22Rv1 (cell line): ENCODE data around the gene F5.

Experiments
- ZFX ChIP-seq: fragments of 450-650 bp; IDR thresholded peaks from 2 replicates; pipeline ENCODE4 v1.6.1; 2017; ENCODE audit warnings: antibody characterized with exemption, borderline replicate concordance
- TF ChIP-seq, protein P1 (sequence below): fragments of 450-650 bp; IDR thresholded peaks from 2 replicates; pipeline ENCODE4 v1.5.1; 2017; ENCODE audit warnings: mild to moderate bottlenecking

DNA sequence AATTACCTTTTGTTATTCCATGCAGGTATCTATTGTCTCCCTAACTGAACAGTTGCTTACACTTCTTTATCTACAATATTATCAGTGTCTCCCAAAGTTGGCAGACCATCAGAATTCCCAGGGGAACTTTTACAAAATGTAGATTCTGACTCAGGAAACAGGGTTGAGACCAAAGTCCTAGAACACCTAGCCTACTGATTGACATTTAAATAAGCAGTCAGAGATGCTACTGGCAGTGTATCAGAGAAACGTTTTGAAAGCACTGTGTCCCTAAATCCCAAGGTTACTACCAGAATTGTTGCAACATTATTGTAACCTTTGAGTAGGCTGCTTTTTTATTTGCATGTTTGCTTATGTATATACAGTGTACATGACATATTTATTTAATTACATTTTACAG is 1.8 kb upstream of the F5 start:
- TF ChIP-seq, protein P1, sequence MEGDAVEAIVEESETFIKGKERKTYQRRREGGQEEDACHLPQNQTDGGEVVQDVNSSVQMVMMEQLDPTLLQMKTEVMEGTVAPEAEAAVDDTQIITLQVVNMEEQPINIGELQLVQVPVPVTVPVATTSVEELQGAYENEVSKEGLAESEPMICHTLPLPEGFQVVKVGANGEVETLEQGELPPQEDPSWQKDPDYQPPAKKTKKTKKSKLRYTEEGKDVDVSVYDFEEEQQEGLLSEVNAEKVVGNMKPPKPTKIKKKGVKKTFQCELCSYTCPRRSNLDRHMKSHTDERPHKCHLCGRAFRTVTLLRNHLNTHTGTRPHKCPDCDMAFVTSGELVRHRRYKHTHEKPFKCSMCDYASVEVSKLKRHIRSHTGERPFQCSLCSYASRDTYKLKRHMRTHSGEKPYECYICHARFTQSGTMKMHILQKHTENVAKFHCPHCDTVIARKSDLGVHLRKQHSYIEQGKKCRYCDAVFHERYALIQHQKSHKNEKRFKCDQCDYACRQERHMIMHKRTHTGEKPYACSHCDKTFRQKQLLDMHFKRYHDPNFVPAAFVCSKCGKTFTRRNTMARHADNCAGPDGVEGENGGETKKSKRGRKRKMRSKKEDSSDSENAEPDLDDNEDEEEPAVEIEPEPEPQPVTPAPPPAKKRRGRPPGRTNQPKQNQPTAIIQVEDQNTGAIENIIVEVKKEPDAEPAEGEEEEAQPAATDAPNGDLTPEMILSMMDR: no peak
- TF ChIP-seq ZFX: no peak
